Stimulated activated CD4-positive, alpha-beta T cell treated with anti-CD3 and anti-CD28 coated beads, Interleukin-12 subunit alpha, Interleukin-12 subunit beta, amount 100 ng/mL, for 4 hours (primary cell): ENCODE measurements around the gene ADAM23.

ENCODE experiments used
- DNase-seq: peaks from one replicate; pipeline ENCODE4 v3.0.0-alpha.2; 2020

Gene ADAM23

DNA sequence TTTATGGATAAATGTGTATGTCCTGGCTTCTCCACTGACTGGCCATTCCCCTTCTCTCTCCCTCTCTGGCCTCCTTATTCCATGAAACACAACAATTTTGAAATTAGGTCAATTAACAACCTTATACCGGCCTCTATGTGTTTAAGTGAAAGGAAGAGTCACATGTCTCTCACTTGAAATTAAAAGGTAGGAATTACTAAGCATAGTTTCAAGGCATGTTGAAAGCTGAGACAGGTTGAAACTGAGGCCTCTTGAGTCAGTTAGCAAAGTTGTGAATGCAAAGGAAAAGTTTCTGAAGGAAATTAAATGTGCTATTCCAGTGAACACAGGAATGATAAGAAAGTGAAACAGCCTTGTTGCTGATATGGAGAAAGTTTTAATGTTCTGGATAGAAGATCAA is 69.7 kb downstream of the ADAM23 start:
- DNase-seq: no peak

DNA sequence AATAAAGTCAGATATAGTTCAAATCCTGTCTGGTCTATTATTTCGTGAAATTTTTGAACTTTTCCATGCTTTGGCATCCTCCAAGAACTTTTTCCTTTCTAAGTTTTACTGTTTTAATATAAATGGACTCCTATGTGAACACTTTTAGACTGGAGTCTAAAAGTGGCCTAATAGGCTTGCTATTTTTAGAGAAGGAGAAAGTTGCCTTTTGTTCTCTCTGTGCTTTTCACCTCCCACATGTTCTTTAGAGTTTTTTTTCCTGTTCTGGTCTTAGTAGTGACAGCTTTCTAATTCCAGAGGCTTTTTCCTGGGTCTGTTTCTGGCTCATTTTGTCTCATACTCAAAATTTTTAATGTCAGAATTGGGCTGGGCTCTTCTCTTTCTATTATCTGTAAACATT is 72.2 kb downstream of the ADAM23 start:
- no peak for DNase-seq

DNA sequence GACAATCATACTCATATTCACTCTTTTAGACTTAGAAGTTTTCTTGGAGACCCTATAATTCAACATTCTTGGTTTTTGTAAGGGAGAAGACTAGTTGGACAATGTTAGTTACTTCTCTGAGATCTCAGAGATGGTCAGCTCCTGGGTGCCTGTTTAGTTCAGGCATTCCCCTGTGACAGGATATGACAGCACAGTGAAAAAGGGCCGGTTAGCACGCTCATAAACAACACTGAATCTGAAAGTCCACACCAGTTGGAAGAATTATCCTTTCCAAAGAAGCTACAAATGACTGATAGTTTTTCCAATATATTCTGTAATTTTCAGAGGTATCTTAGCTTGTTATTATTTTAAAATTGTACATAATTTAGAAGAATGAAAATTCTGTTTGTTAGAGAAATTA is 75.7 kb downstream of the ADAM23 start:
- no peak for DNase-seq

DNA sequence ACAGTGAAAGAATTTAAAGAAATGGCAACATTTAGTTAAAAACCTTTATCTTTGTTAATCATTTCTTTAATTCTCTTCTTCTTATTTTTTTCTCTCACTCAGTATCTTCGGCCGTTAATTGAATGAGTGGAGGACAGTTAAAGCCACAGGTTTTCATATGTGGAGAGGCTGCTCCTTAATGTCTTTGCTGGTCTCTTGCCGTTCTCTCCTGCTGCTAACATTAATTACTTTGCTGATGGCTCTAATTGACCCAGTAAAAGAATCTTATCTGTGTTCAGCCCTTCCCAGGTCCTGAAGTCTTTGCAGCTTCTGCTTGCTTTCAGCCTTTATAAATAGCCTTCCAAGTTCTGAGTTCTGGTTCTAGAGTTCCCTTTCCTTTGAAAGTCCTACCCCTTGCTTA is 77.1 kb downstream of the ADAM23 start:
- DNase-seq: no peak

DNA sequence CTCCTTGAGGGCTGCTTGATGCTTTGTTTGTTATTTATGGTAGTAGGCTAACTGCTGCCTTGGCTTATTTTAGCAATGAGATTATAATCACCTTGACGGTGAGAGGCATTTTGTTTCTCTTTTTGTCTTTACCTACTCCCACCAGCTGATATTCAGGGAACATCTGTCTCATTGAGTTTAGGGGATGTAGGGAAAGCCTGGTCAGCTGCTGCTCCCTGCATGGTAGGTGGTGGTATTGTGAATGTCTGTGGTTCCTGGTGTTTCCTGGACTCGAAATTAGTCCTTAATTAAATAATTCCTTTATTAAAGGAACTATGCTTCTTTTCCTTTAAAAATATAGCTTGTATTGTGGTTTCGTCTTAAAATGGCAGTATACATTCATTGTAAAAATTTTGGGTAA is 77.8 kb downstream of the ADAM23 start:
- no peak for DNase-seq

DNA sequence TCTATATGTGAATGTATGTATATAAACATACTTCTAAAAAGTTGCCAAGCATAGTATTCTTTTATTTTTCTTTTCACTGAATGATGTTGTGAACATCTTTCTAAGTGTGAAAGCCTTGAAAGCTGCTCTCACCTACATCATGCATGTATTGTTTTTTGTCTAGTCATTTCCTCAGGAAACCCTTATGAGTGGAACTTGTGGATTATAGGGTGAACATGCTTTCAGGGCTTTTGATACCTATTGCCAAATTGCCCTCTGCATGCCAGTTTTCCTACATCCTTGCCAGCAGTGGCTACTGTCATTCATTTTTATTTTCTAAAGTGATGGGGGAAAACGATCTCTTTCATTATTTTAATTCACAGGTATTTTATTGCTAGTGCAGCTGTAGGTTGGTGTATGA is 78.3 kb downstream of the ADAM23 start:
- no peak for DNase-seq

DNA sequence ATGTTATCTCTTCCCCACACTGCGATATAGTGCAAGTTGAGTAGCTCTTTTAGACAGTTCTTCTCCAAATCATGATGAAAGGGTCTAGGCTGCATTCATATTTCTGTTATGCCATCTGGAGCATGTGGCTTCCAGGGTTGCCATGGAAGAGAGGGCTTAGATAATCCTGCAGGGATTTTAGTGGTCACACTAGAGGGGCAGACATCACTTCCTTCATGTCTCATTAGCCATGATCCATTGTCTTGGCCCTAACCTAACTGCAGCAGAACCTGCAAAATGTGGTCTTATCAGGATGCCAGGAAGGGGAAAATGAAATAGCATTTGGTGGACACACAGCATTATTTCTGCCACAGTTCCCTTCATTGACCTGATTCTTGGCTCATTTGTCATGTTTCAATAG is 83.1 kb downstream of the ADAM23 start:
- no peak for DNase-seq

DNA sequence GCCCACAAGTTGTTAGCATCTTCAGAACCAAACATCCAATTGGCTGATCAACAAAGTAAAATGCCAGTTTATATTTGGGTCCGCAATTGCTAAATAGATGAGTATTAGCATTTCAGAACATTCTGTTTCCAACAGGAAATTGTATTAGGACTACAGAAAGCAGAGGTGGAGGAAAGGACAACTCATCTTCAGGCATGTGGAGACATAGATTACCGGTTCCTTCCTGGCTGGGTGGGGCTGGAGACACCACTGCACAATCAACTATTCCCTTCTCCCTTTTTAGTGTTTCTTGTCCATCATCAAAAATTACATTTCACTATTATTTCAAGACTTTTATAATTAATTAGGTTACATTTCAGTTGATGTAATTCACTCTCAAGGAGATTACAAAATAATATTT is 83.8 kb downstream of the ADAM23 start:
- DNase-seq: no peak

DNA sequence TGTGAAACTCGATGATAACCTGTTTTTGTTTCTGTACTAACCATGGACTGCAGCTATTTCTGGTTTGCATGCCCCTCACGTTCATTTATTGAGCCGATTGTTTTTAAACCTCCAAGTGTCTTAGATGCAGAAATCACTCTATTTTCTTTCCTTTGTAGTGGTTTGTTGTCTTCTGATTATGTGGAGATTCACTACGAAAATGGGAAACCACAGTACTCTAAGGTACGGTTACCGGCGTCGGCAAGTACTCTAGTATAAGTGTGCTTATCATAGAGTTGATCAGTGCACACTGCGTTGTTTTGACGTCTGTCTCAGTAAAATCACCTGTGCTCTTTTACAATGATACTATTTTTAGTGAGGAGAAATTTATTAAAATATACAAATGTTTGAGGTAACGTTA is 87.4 kb downstream of the ADAM23 start:
- DNase-seq: no peak

DNA sequence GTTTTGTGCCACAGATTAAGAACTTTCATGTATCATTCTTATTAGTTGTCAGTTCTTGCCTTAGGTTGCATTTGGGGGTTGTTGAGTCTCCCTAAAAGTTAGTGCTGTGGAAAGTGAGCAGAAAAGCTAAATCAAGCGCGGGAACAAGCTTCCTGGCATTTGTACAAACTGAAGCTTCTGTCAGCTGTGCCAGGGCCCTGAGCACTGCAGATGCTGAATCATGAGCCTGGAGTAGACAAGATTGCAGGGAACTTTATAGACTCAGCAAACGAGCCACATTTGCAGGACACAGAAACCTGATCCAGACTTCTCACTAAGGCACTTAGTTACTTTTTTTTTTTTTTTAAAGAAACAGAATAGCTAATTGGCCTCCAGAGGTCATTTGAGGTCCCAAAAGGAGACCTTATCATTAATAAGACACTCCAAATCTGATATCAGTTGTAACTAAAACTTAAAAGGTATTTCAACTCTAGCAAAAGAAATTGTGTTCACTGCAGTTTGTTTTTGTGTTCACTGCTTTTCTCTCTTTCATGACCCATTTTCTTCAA is 88.7 kb downstream of the ADAM23 start:
- no peak for DNase-seq

DNA sequence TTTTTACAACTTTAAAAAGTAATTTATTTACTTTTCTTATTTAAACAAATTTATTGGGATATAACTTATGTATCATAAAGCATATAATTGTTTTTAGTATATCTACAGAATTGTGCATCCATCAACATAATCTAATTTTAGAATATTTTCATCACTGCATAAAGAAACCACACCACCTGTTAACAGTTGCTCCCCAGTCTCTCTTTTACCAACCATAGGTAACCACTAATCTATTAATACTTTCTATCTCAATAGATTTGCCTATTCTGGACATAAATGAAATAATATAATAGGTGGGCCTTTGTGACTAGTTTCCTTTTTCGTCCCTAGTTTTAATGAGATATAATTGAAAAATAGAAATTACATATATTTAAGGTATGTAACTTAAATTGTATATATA is 90.6 kb downstream of the ADAM23 start:
- DNase-seq: no peak

DNA sequence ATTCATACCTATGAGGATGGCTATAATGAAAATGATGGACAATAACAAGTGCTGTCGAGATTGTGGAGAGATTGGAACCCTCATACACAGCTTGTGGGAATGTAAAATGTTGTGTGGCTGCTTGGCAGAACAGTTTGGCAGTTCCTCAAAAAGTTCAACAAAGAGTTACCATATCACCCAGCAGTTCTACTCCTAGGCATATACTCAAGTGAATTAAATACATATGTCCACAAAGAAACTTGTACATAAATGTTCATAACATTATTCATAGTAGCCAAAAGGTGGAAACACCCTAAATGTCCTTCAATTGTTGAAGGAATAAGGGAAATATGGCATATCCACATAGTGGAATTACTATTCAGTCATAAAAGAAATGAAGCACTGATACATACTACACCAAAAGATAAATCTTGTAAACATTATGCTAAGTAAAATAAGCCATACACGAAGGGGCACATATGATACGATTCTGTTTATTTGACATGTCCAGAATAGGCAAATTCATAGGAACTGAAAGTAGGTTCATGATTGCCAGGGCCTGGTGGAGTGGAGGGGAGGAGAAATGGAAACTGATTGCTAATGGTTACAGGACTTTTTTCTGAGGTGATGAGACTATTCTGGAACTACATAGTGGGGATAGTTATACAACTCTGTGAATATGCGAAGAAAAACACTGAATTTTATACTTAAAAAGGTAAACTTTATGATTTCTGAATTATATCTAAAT is 92.1 kb downstream of the ADAM23 start:
- DNase-seq: no peak

DNA sequence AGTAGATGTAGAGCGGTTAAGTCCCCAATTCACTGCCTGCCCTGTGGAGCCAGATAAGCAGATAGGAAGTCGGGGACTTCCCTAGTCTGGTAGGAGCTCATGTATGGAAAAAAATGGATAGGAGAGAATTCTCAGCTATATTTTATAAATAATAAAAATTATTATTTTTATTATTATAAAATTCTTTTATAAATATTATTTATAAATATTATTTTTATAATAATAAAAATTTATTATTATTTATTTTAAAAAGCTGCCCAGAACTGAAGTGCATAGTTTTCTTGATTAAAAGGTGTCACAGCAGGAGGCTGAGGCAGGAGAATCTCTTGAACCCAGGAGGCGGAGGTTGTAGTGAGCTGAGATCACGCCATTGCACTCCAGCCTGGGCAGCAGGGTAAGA is 97.4 kb downstream of the ADAM23 start:
- no peak for DNase-seq

DNA sequence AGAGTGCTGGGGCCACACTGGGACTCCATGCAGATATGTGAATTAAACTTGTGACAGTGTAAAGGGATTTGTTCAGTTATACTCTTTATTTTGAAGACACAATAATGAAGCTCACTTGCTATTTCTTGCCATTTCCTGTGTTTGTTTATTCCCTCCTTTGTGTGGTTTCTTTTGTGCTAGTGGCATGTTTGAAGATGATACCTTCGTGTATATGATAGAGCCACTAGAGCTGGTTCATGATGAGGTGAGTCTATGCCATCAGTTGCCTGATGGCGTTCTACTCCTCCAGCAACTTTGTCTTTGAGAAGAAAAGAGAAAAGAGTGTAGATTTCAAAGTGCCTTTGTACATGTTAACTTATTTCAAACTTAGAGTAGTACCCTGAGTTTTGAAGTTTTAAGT is 99.7 kb downstream of the ADAM23 start:
- no peak for DNase-seq

DNA sequence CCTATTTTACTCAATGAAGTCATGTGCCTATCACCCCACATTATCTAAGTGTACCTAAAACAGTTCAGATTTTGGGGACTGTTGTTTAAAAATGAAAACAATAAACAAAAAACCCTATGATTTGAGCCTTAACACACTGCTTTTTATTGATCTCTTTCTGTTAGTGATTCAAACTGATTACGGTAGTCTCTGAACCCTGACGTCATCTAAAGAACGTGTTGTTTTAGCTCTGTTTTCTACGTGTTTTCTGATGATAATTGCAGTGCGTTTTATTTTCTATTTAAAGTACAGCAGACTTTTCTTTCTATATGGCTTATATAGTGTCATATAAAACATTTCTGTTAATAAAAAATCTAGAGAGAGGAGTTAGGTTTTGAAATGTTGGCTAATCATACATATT is 105.1 kb downstream of the ADAM23 start:
- no peak for DNase-seq

DNA sequence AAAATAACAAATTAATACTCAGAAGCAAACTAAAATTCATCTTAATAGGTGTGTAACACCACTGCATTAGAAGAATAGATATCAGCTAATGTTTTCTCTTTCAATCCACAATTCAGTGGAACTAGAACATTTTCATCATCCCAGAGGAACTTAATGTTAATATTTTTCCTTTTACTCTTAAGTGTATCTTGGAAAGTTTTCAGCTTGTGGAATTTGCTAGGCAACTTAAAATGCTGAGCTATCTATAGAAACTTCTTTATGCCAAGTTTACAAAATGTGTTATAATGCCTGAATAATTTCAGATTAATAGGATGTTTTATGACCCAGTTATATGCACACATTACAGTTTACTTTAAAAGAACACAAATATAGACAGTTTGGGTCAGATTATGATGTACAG is 112.4 kb downstream of the ADAM23 start:
- DNase-seq: no peak

DNA sequence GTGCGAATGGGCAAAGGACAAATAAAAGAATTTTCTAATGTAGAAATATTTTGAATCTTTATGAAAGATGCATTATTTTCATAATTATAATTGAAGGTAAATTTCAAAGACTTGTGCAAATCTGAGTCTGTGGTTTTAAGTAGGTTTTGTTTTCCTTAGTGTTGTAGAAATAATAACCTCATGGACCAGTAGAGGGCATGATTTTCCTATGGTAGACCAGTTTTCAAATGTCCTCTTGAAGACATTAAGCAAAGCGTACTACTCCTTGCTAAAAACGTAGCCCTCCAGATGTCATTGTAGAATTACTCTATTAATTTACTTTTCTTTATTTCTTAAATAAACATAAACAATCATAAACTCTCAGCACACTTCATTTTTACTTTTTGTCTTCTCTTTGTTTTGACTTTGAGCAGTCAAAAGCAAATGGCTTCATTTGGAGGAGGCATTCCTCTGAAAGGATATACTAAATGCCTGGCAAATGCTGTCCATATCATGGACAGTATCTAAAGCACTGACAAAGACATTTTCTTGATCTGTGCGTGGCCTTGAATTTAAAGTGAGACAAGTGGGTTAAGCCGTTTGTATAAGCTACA is 113.1 kb downstream of the ADAM23 start:
- DNase-seq: no peak

DNA sequence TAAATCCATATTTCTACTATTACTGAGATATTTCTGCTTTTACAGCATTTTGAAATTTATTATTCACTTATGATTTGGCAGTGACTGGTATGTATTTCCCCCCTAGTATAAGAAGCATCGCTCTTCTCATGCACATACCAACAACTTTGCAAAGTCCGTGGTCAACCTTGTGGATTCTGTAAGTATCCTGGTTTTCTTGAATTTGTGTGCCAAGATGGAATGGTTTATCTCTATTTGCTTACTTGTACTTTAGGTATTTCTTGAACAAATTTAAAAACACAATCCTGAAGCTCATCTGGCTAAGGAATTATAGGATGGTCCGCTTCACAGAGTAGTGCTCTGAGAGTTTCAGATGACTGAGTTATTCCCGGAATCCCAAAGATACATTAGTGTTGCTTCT is 114.0 kb downstream of the ADAM23 start:
- DNase-seq: no peak

DNA sequence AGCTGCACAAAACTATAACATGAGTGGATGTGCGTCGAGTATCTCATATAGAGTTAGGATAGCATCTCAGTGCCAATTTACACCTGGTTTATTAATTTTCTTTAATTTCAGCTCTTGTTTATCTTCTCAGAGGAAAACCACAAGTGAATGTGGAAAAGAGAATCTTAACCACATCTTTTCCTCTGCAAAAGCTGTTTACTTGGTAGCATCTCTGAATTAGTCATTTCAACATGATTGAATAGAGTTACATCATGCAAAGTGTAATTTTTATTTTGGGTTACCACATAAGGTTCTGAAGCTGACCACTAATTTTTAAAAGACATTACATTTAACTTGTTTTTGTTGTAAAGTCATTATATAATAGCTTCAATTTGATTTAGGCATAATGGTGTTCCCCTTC is 115.2 kb downstream of the ADAM23 start:
- no peak for DNase-seq

DNA sequence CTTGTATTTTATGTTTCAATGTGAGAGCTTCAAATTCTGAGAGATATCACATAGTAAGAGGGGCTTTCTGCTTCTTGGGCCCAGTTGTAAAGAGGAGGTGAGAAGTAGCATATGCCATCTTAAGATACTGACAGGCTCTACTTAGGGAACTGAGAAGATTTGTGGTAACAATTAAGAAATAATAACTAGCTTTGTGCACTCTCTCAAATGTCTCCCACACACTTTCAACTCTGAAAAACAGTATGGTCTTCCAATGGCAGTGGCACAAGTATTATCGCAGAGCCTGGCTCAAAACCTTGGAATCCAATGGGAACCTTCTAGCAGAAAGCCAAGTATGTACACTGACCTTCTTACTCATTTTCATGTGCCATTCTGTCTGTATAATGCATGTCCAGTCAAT is 118.6 kb downstream of the ADAM23 start:
- no peak for DNase-seq

DNA sequence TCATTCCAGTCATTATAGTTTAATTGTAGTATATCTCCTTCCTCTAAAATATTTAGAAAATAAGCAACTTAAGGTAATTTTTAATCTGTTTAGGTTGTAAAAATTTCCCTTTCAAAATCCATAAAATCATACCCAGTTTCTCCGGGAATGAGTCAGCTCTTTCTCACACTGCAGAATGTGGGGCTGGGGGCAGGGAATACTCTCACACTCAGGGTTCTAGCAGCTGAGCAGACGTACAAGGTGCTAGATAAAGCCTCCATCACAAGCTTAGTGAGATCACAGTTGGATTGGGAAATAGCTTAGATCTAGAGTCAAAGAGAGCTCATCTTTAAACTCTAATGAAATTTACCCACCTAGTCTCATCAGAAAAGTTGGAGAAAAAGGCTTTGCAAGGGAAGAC is 119.0 kb downstream of the ADAM23 start:
- no peak for DNase-seq

DNA sequence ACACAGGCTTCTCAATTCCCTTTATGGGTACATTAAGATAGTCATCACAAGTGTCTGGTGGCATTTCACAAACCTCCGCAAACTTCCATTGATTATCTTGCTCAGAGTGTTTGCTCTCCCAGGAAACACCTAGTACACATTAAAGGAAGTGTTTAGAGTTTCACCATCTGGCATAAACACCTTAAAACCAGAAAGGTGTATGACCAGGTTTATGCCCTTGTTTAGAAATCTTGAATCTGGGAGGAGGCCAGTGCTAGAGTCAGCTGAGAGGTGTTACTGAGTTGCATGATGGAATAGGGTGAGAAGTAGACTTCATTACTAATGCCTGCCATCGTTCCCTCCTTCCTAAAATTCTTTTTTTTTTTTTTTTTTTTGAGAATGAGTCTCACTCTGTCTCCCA is 120.0 kb downstream of the ADAM23 start:
- DNase-seq: no peak

DNA sequence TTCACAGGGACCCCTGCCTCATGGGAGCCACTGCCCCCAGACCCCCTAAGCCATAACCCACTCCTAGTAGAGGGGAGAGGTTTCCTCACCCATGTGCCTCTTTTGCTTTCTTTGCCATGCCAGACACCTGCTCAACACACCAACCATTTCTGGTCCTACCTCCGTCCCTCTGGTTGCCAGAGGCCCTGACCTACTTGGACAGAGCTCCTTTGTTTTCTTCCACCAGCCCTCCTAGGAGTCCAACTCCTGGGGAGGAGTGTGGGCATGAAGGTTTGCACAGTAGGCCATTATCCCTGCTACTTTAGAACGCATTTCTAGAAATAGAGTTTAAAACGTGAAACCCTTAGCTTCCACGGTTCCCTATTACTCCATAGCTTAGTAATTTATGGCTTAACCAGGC is 122.3 kb downstream of the ADAM23 start:
- no peak for DNase-seq

DNA sequence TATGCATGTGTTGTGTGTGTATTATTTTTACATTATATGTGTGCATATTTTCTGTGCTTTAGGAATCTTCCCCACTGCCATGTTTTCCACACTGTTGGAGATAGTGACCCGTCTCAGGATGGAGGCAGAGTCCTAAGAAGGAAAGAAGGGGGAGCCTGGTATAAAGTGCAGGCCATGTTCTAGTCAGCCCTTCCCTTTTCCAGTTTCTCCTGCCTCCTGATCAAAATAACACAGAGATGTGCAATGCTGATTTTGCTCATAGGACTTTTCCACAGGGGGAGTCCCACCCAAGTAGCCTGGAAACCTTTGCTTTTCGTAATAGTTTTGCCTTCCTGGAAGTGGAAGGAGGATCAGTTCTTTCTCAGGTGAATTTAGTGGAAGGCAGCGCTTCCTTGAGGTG is 126.1 kb downstream of the ADAM23 start:
- DNase-seq: no peak

DNA sequence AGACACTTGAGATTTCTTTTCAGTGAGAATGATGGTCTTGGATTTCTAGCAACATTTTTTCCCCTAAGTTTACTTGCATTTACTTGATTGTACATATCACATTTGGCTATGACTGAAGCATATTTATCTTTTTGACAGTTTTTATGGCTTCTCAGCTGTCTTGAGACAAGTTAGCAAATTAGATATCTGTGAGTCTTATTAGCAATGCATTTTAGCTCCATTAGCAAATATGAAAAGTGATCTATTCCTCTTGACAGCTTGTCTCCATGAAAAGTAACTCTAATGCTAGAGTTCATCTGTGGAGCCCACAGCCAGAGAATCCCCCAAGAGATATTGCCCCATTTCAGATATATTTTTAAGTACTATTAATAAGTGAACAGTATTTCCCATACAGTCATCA is 126.9 kb downstream of the ADAM23 start:
- no peak for DNase-seq
